Activated CD4-positive, alpha-beta T cell treated with anti-CD3 and anti-CD28 coated beads for 36 hours (primary cell): Measurements from ENCODE around the gene SPOUT1. TPM values are rescaled to one million over a fixed set of nuclear protein-coding genes. Genes with fewer than 3 reads are reported as not detected.

Source experiments
- ATAC-seq: fragments of 200-7000 bp; cut with Tn5 transposase; one replicate; pipeline ENCODE4 v1.10.0; 2021; ENCODE audit warnings: mild to moderate bottlenecking, moderate library complexity
- CTCF ChIA-PET: fragments of 350-600 bp; sonication (Branson Sonifier 250); formaldehyde crosslinking; loops from one replicate; lab custom pipeline; 2021; ENCODE audit warnings: antibody characterized with exemption; lab: Charles Lee
- POLR2A ChIA-PET: fragments of 350-600 bp; sonication (Branson Sonifier 250); formaldehyde crosslinking; loops from one replicate; lab custom pipeline; 2021; ENCODE audit warnings: antibody characterized with exemption, inconsistent platforms; lab: Charles Lee
- DNase-seq: peaks from one replicate; pipeline ENCODE4 v3.0.0-alpha.2; 2020
- H3K27ac Mint-ChIP-seq: one replicate; pipeline ENCODE4 v1.8.0; 2021; ENCODE audit warnings: mixed read lengths
- H3K27me3 Mint-ChIP-seq: one replicate; pipeline ENCODE4 v1.8.0; 2021; ENCODE audit warnings: mixed read lengths
- H3K36me3 Mint-ChIP-seq: one replicate; pipeline ENCODE4 v1.8.0; 2021; ENCODE audit warnings: low read depth, mixed read lengths
- H3K4me1 Mint-ChIP-seq: one replicate; pipeline ENCODE4 v1.8.0; 2021; ENCODE audit warnings: mixed read lengths
- H3K4me3 Mint-ChIP-seq: one replicate; pipeline ENCODE4 v1.8.0; 2021; ENCODE audit warnings: mild to moderate bottlenecking, moderate library complexity, mixed read lengths
- H3K9me3 Mint-ChIP-seq: one replicate; pipeline ENCODE4 v1.8.0; 2021; ENCODE audit warnings: low read depth, mixed read lengths
- intact Hi-C, 2 experiments: fragments of 100-400 bp; cut with DNase I in 1 of 2; cut with micrococcal nuclease in 1 of 2; formaldehyde crosslinking; loops; one replicate each; pipeline versions ENCODE4 v1.14.2 to v1.15.1; 2022 to 2024; cut with DNase I, micrococcal nuclease
- total RNA-seq, 2 experiments: library from RNA; stranded (reverse); gene quantifications; one replicate each; pipeline ENCODE4 v1.2.3, GENCODE V29; 2021

Gene SPOUT1
- total RNA-seq, 2 experiments from 2014 or later: 87.9 to 92.9 TPM

DNA sequence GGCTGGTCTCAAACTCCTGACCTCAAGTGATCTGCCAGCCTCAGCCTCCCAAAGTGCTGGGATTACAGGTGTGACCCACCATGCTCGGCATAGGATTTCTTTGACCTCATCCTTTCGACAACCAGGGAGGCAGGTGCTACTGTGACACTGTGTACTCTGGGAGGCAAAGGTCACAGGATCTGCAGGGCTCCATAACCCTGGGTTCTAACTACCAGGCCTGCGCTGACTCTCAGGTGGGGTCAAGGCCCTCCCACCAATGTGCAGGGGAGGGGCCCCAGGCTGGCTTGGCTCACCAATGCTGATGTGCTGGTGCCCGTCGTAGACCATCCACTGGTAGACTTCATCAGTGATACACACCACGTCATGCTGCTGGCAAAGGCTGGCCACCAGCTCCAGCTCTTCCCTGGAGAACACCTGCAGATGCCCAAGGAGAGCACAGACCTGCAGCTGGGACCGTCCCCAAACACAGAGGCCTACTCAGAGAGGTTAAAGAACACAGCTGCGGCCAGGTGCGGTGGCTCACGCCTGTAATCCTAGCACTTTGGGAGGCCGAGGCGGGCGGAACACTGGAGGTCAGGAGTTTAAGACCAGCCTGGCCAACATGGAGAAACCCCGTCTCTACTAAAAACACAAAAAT lies 7.0 kb upstream of the SPOUT1 start:
- H3K27ac Mint-ChIP-seq: no peak overlapping the region
- ChIA-PET POLR2A (no interaction called here), CTCF (no interaction called here)
- no peaks in the 10 kb centered on the region for H3K27me3 Mint-ChIP-seq
- peaks cover 16% of the 10 kb centered on the region for H3K36me3 Mint-ChIP-seq
- DNase-seq (no peak), ATAC-seq (no peak)
- intact Hi-C loops: no loop called here
- no peak overlapping the region for H3K4me3 Mint-ChIP-seq
- H3K4me1 Mint-ChIP-seq: no peaks in the 10 kb centered on the region
- H3K9me3 Mint-ChIP-seq: no peaks in the 10 kb centered on the region

DNA sequence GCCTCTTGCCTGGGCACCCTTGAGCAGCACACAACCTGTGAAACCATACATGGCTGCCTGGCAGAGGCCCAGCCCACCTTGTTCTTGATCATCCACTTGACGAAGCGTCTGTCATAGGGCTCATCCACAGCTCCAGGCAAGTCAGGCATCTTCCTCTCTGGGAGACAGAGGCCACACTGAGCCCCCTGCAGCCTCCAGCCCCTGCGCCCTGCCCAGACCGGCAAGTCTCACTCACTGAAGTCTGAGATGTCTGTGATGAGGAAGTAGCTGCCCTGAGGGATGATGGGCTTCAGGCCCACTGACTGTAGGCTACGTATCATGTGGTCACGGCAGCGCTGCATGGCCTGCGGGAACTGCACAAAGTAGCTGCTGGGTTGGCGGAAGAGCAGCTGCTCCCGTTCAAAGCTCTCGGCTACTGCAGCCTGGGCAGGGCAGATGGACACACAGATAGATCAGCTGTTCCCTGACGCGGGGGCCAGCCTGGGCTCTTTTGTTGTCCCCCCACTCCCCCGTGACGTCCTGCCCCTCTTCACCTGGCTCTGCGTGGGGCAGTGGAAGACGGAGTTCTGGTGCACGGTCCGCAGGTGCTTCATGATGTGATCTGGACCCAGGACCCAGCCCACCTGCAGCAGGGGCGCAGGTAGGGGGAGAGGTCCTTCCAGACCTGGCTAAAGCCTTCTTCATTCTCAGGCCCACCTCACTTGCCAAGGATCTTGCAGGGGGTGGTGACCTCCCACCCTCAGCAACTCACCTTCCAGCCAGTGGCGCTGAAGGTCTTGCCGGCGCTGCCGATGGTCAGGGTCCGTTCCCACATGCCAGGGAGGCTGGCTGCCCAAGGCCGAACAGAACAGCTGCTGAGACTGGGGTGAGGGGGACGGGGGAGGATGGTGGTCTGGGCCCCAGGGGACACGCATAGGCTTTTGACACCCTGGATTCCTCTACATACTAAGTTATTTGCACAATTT lies 5.9 kb upstream of the SPOUT1 start:
- DNase-seq: no peak
- POLR2A ChIA-PET: no interaction called here
- H3K4me1 Mint-ChIP-seq: no peaks in the 10 kb centered on the region
- no peak overlapping the region for H3K4me3 Mint-ChIP-seq
- H3K27me3 Mint-ChIP-seq: no peaks in the 10 kb centered on the region
- no peak overlapping the region for H3K27ac Mint-ChIP-seq
- CTCF ChIA-PET: no interaction called here
- peaks cover 16% of the 10 kb centered on the region for H3K36me3 Mint-ChIP-seq
- no peaks in the 10 kb centered on the region for H3K9me3 Mint-ChIP-seq
- intact Hi-C loops: no loop called here
- ATAC-seq: no peak

DNA sequence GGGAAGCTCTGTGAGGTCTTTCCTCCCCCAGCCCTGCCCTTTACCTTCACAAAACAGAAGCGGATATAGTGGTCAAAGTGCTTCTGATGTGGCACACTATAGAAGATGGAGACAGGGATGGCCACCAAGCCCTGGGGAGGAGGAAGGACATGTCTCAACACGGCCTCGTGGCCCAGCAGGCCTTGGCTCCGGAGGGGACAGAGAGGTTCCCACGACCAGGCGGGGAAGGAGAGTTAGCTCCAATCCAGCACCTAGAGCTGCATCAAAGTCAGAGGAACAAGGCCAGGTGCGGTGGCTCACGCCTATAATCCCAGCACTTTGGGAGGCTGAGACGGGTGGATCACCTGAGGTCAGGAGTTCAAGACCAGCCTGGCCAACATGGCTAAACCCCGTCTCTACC lies 4.1 kb upstream of the SPOUT1 start:
- DNase-seq (no peak), ATAC-seq (no peak)
- H3K4me1 Mint-ChIP-seq: peaks cover 10% of the 10 kb centered on the region
- intact Hi-C loops: no loop called here
- no peaks in the 10 kb centered on the region for H3K9me3 Mint-ChIP-seq
- POLR2A ChIA-PET: no interaction called here
- H3K27me3 Mint-ChIP-seq: no peaks in the 10 kb centered on the region
- H3K36me3 Mint-ChIP-seq: peaks cover 18% of the 10 kb centered on the region
- CTCF ChIA-PET: no interaction called here
- H3K4me3 Mint-ChIP-seq: no peak overlapping the region
- no peak overlapping the region for H3K27ac Mint-ChIP-seq

DNA sequence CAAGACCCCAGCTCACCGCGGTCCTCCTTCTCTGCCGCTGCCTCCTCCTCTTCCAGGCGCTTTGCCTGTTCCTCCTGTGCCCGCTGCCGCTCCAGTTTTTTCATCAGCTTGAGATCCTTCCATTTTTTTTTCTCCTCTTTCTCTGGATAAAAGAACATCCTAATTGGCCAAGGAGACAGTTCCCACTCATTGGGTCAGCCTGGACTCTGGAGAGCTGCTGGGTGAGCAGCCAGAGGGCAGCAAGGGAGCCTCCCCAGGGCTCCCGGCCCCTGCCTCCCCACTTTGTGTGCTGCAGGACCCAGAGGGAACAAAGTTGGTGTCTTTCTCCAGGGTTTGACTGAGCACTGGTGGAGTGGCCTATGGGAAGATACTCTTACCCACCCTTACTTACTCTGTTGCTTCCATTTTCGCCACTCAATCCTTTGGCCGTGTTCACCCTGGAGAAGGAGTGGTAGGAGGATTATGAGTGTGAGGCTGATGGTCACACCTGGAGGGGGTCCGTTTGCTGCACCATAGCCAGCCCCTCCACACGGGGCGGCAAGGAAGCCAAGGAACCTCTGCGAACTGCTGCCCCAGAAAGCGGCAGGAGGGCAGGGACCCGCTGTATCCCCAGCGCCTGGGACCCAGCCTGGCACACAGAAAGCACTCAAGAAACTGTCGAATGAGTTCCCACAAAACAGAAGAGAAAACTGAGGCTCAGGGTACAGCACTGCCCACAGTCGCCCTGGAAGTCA lies 708 bp downstream of the SPOUT1 start:
- POLR2A ChIA-PET: interaction anchor here (0.9 to 1.8 kb wide), 6 partner anchors 8 to 144 kb away, joined by 3 to 7 read pairs (median 4); partner anchors contain the start of gene ENDOG
- intact Hi-C loops: loop anchor here (1.0 kb wide), 12 partner anchors 11 to 373 kb away; partner anchors contain the start of genes ENDOG (in 2 of the 2), DOLK (in 1 of the 2), DYNC2I2 (in 1 of the 2) and GLE1 (in 1 of the 2)
- ATAC-seq: no peak
- H3K4me1 Mint-ChIP-seq: peaks cover 23% of the 10 kb centered on the region
- no peaks in the 10 kb centered on the region for H3K27me3 Mint-ChIP-seq
- no peak for DNase-seq
- peak overlapping the region; percentile 88 for H3K27ac Mint-ChIP-seq
- peaks cover 29% of the 10 kb centered on the region for H3K36me3 Mint-ChIP-seq
- CTCF ChIA-PET: interaction anchor here (1.0 to 1.4 kb wide), 4 partner anchors 9 to 100 kb away, joined by 5 to 8 read pairs (median 6); partner anchors contain the start of gene ENDOG
- H3K4me3 Mint-ChIP-seq: peak overlapping the region; percentile 91
- no peaks in the 10 kb centered on the region for H3K9me3 Mint-ChIP-seq

DNA sequence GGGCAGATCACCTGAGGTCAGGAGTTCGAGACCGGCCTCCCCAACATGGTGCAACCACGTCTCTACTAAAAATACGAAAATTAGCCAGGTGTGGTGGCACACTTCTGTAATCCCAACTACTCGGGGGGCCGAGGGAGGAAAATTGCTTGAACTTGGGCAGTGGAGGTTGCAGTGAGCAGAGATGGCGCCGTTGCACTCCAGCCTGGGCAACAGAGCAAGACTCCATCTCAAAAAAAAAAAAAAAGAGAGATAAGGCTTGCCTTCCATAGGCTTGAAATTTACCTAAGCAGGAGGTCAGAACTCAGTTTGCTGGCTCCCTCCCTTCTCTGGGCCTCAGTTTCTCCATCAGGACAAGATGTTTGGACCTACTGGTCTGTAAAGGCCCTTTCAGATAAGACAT lies 1.3 kb downstream of the SPOUT1 start:
- ATAC-seq (no peak), DNase-seq (peak; percentile 32)
- Mint-ChIP-seq H3K36me3 (peaks cover 29% of the 10 kb centered on the region), H3K4me1 (peaks cover 23% of the 10 kb centered on the region), H3K27ac (peak overlapping the region; percentile 88), H3K9me3 (no peaks in the 10 kb centered on the region), H3K4me3 (peak overlapping the region; percentile 91), H3K27me3 (no peaks in the 10 kb centered on the region)
- ChIA-PET POLR2A (no interaction called here), CTCF (interaction anchor here (1.1 to 2.4 kb wide), 2 partner anchors 10 to 466 kb away, joined by 3 to 16 read pairs; partner anchors contain the start of gene ENDOG)
- intact Hi-C loops: no loop called here

DNA sequence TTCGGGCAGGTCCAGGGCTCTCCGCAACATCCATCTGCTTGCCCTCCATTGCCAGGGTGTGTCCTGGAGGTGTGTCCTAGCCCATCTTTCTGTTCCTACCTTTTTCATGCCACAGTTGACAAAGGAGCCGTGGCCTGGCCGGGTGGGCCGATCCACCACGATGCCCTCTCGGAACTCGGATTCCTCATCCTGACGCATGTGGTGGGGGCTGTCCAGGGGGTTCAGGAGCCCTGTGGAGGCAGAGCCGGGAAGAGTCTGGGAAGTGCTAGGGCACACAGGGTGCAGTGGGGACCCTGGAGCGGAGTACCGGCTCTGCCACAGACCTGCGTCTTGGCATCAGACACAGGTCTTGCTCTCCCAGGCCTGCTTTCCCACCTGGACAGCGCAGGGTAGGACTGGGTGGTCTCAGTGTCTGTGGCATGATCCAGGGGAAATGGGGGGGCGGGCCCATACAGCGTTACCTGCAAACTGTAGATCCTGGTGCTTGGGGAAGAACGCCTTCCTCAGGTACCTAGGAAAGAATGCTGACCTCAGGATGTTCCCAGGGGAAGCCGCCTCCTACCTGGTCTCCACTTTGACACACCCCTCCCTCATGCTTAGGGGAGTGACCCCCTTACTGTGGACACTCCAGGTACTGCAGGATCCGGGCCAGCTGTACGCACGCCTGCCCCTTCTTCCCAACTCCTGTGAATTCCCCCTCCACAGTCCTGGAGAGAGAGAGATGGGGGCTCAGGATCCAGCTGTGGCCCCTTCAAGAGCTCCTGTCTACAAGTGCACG lies 3.5 kb downstream of the SPOUT1 start:
- H3K4me1 Mint-ChIP-seq: peaks cover 23% of the 10 kb centered on the region
- H3K4me3 Mint-ChIP-seq: no peak overlapping the region
- H3K27me3 Mint-ChIP-seq: no peaks in the 10 kb centered on the region
- CTCF ChIA-PET: interaction anchor here (0.5 to 2.4 kb wide), 2 partner anchors 8 to 818 kb away, joined by 3 to 16 read pairs; partner anchors contain the start of gene ENDOG
- DNase-seq: no peak
- peaks cover 36% of the 10 kb centered on the region for H3K36me3 Mint-ChIP-seq
- no peak overlapping the region for H3K27ac Mint-ChIP-seq
- no peak for ATAC-seq
- intact Hi-C loops: no loop called here
- H3K9me3 Mint-ChIP-seq: no peaks in the 10 kb centered on the region
- POLR2A ChIA-PET: no interaction called here

DNA sequence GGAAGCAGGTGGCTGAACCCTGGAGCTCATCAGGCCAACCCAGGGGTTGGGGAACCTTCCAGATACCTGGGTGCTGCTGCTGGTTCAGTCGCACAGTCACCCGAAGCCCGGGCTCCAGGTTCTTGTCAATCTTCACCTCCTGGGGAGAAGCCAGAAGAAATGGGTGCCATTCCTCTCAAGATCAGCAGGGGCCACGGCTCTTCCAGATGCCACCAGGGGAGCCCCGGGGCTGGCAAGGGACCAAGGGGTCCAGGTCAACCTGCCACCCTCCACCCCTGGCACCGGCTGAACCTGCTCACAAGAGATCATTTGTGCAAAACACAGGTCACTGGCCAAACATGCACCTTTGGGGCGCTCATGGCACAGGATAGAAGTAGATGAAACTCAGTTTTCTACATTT lies 4.7 kb downstream of the SPOUT1 start:
- H3K4me1 Mint-ChIP-seq: peaks cover 24% of the 10 kb centered on the region
- H3K27me3 Mint-ChIP-seq: no peaks in the 10 kb centered on the region
- CTCF ChIA-PET: no interaction called here
- intact Hi-C loops: no loop called here
- ATAC-seq (no peak), DNase-seq (no peak)
- POLR2A ChIA-PET: no interaction called here
- no peak overlapping the region for H3K4me3 Mint-ChIP-seq
- H3K27ac Mint-ChIP-seq: no peak overlapping the region
- H3K36me3 Mint-ChIP-seq: peaks cover 36% of the 10 kb centered on the region
- no peaks in the 10 kb centered on the region for H3K9me3 Mint-ChIP-seq

DNA sequence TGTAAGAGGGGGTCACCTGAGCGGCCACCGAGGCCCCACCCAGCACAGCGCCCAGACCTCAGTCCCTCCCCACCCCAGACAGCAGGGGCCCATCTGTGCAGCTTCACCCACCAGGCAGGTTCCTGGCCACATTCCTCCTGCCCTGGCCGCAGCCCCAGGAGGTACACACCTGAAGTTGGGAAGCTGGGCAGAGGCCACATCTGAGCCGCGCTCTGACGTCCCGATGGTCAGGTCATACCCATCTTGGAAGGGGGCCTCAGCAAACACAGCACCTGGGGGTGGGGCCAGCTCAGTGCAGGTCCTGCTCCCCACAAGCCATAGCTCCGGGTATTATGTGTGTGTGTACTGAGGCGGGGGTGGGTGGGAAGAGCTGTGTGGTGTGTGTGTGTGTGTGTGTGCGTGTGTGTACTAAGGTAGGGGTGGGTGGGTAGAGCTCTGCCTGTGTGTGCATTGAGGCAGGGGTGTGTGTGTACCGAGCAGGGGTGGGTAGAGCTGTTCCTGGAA lies 5.6 kb downstream of the SPOUT1 start:
- intact Hi-C loops: no loop called here
- DNase-seq (no peak), ATAC-seq (no peak)
- no peaks in the 10 kb centered on the region for H3K9me3 Mint-ChIP-seq
- H3K27ac Mint-ChIP-seq: no peak overlapping the region
- ChIA-PET POLR2A (no interaction called here), CTCF (interaction anchor here (0.6 kb wide), 1 partner anchor 174 kb away, joined by 3 read pairs; no protein-coding TSS in a partner anchor)
- peaks cover 34% of the 10 kb centered on the region for H3K36me3 Mint-ChIP-seq
- H3K27me3 Mint-ChIP-seq: no peaks in the 10 kb centered on the region
- H3K4me3 Mint-ChIP-seq: no peak overlapping the region
- peaks cover 27% of the 10 kb centered on the region for H3K4me1 Mint-ChIP-seq

DNA sequence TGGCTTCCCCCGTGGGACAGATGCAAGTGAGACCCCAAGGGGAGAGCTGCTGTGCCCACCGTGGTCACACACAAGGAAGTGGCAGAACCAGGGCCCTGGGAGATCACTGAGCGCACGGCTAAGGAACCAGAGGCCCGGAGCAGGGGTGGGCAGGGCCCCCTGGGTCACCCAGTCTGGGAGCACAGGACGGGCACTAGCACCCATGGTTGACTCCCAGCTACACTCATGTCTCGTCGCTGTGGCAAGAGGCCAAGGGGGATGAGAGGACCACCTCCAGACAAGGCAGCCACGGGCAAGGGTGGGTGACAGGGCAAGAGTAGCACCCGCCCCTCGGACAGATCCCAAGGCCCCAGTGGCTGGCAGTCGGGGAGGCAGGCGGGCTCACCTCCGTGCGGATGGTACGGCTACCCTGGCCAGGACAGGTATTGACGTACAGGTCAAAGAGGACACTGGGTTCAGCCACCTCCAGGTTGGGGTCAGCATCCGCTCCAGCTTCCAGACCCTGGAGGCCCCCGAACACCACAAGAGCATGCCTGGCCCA lies 6.2 kb downstream of the SPOUT1 start:
- peaks cover 21% of the 10 kb centered on the region for H3K4me1 Mint-ChIP-seq
- ATAC-seq: no peak
- no peaks in the 10 kb centered on the region for H3K9me3 Mint-ChIP-seq
- peaks cover 28% of the 10 kb centered on the region for H3K36me3 Mint-ChIP-seq
- POLR2A ChIA-PET: no interaction called here
- no peaks in the 10 kb centered on the region for H3K27me3 Mint-ChIP-seq
- no peak overlapping the region for H3K27ac Mint-ChIP-seq
- no peak for DNase-seq
- H3K4me3 Mint-ChIP-seq: no peak overlapping the region
- intact Hi-C loops: no loop called here
- CTCF ChIA-PET: interaction anchor here (0.6 kb wide), 1 partner anchor 174 kb away, joined by 3 read pairs; no protein-coding TSS in a partner anchor

DNA sequence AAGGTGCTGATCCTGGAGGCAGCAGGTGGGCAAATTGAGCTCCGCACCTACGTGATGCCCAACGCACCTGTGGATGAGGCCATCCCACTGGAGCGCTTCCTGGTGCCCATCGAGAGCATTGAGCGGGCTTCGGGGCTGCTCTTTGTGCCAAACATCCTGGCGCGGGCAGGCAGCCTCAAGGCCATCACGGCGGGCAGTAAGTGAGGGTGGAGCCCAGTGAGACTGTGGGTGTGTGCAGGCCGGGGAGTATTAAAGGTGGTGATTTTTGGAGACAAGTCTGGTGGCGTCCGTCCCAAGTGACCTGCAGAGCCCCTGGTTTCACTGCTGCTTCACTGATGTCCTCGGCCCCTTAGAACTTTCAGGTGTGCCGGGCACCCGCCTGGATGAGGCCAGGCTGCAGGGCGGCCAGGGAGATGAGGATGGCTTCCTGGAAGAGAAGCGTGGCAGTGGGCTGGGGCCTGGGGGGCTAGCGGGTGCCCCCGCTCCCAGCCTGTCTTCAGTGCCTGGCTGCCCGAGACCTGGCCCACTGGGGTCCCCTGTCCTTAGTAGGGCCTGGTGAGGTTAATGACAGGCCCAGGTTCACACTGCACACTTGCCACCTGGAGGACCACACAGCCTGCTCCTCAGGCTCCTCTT lies 7.1 kb downstream of the SPOUT1 start:
- Mint-ChIP-seq H3K9me3 (no peaks in the 10 kb centered on the region), H3K36me3 (peaks cover 26% of the 10 kb centered on the region), H3K27ac (no peak overlapping the region), H3K27me3 (no peaks in the 10 kb centered on the region), H3K4me3 (no peak overlapping the region), H3K4me1 (peaks cover 17% of the 10 kb centered on the region)
- intact Hi-C loops: no loop called here
- ChIA-PET POLR2A (no interaction called here), CTCF (no interaction called here)
- no peak for ATAC-seq
- DNase-seq: no peak
